Fibroblast of lung (primary cell): ENCODE measurements around the gene SLC16A7. TPM values are rescaled to one million over a fixed set of nuclear protein-coding genes. Genes with fewer than 3 reads are reported as not detected.

ENCODE experiments used
- DNase-seq, 2 donors: peaks; one replicate each; pipeline versions ENCODE4 v3.0.0 to v3.0.0-alpha.2; 2010; ENCODE audit warnings: low read depth in 2 of 2
- H2AFZ ChIP-seq: 2 replicates; pipeline ENCODE4 v1.5.1; 2012; ENCODE audit warnings: low read length, control low read depth, inconsistent platforms
- H3K27ac ChIP-seq: 2 replicates; pipeline ENCODE4 v1.5.1; 2011; ENCODE audit warnings: low read length, control low read depth; ENCODE audit not compliant: insufficient read depth
- H3K27me3 ChIP-seq: 2 replicates; pipeline ENCODE4 v1.5.1; 2011; ENCODE audit warnings: mild to moderate bottlenecking, low read length; ENCODE audit not compliant: control insufficient read depth, insufficient read depth
- H3K36me3 ChIP-seq: 2 replicates; pipeline ENCODE4 v1.5.1; 2011; ENCODE audit warnings: low read length; ENCODE audit not compliant: control insufficient read depth, insufficient read depth
- H3K4me1 ChIP-seq: 2 replicates; pipeline ENCODE4 v1.5.1; 2011; ENCODE audit warnings: low read length; ENCODE audit not compliant: control insufficient read depth, insufficient read depth; ENCODE audit errors: extremely low read depth
- H3K4me2 ChIP-seq: 2 replicates; pipeline ENCODE4 v1.5.1; 2011; ENCODE audit warnings: low read length, control low read depth; ENCODE audit not compliant: insufficient read depth; ENCODE audit errors: extremely low read depth
- H3K4me3 ChIP-seq, 4 experiments: fragments of 200-600 bp in 1 of 4; sonication (generic) in 1 of 4; replicated peaks in 1 of 4; 2 replicates each; pipeline ENCODE4 v1.5.1; 2011 to 2016; ENCODE audit warnings: low read length in 4 of 4, low read depth in 3 of 4, mild to moderate bottlenecking in 3 of 4, control low read depth in 2 of 4, inconsistent platforms in 1 of 4, mixed read lengths in 1 of 4; ENCODE audit not compliant: insufficient read depth in 1 of 4; ENCODE audit errors: control extremely low read depth in 1 of 4
- H3K79me2 ChIP-seq: 2 replicates; pipeline ENCODE4 v1.5.1; 2012; ENCODE audit warnings: mild to moderate bottlenecking, low read length, inconsistent platforms; ENCODE audit not compliant: control insufficient read depth, insufficient read depth
- H3K9ac ChIP-seq: 2 replicates; pipeline ENCODE4 v1.5.1; 2011; ENCODE audit warnings: mild to moderate bottlenecking, low read length, control low read depth; ENCODE audit not compliant: insufficient read depth
- H3K9me3 ChIP-seq: 2 replicates; pipeline ENCODE4 v1.5.1; 2012; ENCODE audit warnings: low read depth, low read length; ENCODE audit not compliant: control insufficient read depth, insufficient read depth
- H4K20me1 ChIP-seq: 2 replicates; pipeline ENCODE4 v1.5.1; 2011; ENCODE audit warnings: low read length; ENCODE audit not compliant: control insufficient read depth, insufficient read depth; ENCODE audit errors: extremely low read depth
- CTCF ChIP-seq, 2 donors: IDR thresholded peaks in 1 of 2; conservative IDR thresholded peaks in 1 of 2; 1 replicate in 1 of 2; 2 replicates in 1 of 2; pipeline ENCODE4 v1.5.1; 2011 to 2012; ENCODE audit warnings: low read length in 2 of 2, control low read depth in 1 of 2, inconsistent platforms in 1 of 2, low read depth in 1 of 2, mild to moderate bottlenecking in 1 of 2
- EZH2 ChIP-seq: IDR thresholded peaks from 2 replicates; pipeline ENCODE4 v1.5.1; 2012; ENCODE audit warnings: low read length, control low read depth, mild to moderate bottlenecking; ENCODE audit errors: missing control alignments
- polyA plus RNA-seq, 2 donors: library from polyadenylated mRNA; depleted of rRNA in 1 of 2; stranded (reverse) in 1 of 2; unstranded in 1 of 2; fragments of >200 nt; gene quantifications; 2 replicates each; pipeline ENCODE4 v1.2.1, GENCODE V29; 2011 to 2012; ENCODE audit warnings: missing spikeins in 1 of 2
- total RNA-seq: library from RNA; depleted of rRNA; stranded (reverse); fragments of >200 nt; gene quantifications from 2 replicates; pipeline ENCODE4 v1.2.1, GENCODE V29; 2014

The SLC16A7 gene
- total and polyA plus RNA-seq, 2 donors (not counting 1 experiment from before 2014, with no cell fraction given), result 40.2 to 110 TPM

GRCh38 chr12:59665701-59666100 is 69.9 kb downstream of the SLC16A7 start:
- Histone ChIP-seq H3K4me2 (no peak overlapping the region), H3K9me3 (no peaks in the 10 kb centered on the region), H2AFZ (no peak overlapping the region), H3K4me3 (no peak overlapping the region), H3K4me1 (no peaks in the 10 kb centered on the region), H3K36me3 (no peaks in the 10 kb centered on the region), H3K79me2 (no peaks in the 10 kb centered on the region), H3K27me3 (no peaks in the 10 kb centered on the region), H3K27ac (no peak overlapping the region), H4K20me1 (no peaks in the 10 kb centered on the region), H3K9ac (no peak overlapping the region)
- TF ChIP-seq CTCF (conservative IDR thresholded peaks at IDR 0.05 in 1 of 2, IDR thresholded peaks at IDR 0.05 in 1 of 2; ENCODE audit: low read depth in 1 of 2, low read length in 2 of 2) (no peak), EZH2 (no peak)
- peak in 1 of 2 donors; percentile 17 for DNase-seq

GRCh38 chr12:59668674-59669073 is 72.8 kb downstream of the SLC16A7 start:
- H3K27me3 ChIP-seq, result no peaks in the 10 kb centered on the region
- H3K9ac ChIP-seq, result no peak overlapping the region
- no peak for TF ChIP-seq CTCF (conservative IDR thresholded peaks at IDR 0.05 in 1 of 2, IDR thresholded peaks at IDR 0.05 in 1 of 2; ENCODE audit: low read depth in 1 of 2, low read length in 2 of 2)
- no peak for TF ChIP-seq EZH2
- H3K79me2 ChIP-seq, result no peaks in the 10 kb centered on the region
- no peak overlapping the region for H3K4me3 ChIP-seq
- H3K4me2 ChIP-seq, result no peak overlapping the region
- H3K27ac ChIP-seq, result no peak overlapping the region
- no peaks in the 10 kb centered on the region for H3K9me3 ChIP-seq
- no peaks in the 10 kb centered on the region for H3K36me3 ChIP-seq
- no peak for DNase-seq
- H2AFZ ChIP-seq, result no peak overlapping the region
- H4K20me1 ChIP-seq, result no peaks in the 10 kb centered on the region
- H3K4me1 ChIP-seq, result no peaks in the 10 kb centered on the region

- Histone ChIP-seq H3K9ac (no peak overlapping the region), H3K9me3 (no peaks in the 10 kb centered on the region), H3K4me2 (no peak overlapping the region), H2AFZ (no peak overlapping the region), H3K4me1 (no peaks in the 10 kb centered on the region), H3K79me2 (no peaks in the 10 kb centered on the region), H3K27ac (no peak overlapping the region), H3K36me3 (no peaks in the 10 kb centered on the region), H3K4me3 (no peak overlapping the region), H3K27me3 (no peaks in the 10 kb centered on the region), H4K20me1 (no peaks in the 10 kb centered on the region)
- TF ChIP-seq CTCF (conservative IDR thresholded peaks at IDR 0.05 in 1 of 2, IDR thresholded peaks at IDR 0.05 in 1 of 2; ENCODE audit: low read depth in 1 of 2, low read length in 2 of 2), result no peak
- no peak for TF ChIP-seq EZH2
- DNase-seq, result no peak
Measured at GRCh38 chr12:59672273-59672672, 76.4 kb downstream of the SLC16A7 start.
